ENCODE results near the gene FRMPD3.
"Not testable (repeated sequence)": the region's sequence is repeated elsewhere in the genome, so short reads cannot be mapped to it uniquely, and the experiment has no call there.

FRMPD3 gene

DNA sequence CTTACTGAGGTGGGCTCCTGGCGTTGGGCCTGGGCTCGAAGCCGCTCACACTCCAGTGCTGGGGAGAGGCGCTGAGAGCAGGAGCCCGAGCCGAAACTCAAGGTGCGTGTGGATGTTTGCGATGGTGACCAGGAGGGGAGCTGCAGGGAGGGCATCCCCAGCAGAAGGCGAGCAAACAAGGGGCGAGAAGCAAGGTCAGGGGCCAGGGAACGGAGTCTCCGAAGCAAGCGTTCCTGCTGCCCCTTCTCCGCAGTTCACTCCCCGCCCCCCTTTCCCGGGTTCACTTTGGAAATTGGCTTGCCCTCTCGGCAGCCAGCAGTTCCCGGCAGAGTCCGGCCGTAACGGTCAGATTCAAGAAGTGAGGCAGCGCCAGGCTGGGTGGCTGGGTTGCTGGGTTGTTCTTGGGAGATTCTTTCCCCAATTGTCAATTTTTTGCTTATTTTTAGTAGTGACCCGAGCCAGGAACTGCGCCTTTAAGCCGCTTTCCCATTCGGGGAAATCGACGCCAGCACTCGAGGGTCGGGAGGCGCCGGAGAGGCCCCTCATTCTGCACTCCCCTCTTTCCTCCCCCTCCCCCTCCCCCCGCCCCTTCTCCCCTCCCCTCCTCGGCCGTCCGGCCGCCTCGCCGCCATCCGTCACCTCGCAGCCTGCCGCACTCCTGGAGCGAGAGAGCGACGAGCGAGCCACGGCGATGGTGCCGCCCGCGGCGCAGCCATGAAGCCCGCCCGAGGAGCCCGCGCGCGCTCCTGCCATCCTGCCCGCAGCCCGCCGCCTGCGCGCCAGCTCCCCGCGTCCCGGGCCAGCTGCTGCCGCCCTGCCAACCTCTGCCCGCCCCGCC, at the start of gene FRMPD3:
Gene FRMPD3, plus strand, starts transcription at position 655 of the 838 bp plus-strand sequence. CDS start 76,937 bp downstream, outside the sequence.
- DNase-seq (ENCODE audit: low read depth): no peak

DNA sequence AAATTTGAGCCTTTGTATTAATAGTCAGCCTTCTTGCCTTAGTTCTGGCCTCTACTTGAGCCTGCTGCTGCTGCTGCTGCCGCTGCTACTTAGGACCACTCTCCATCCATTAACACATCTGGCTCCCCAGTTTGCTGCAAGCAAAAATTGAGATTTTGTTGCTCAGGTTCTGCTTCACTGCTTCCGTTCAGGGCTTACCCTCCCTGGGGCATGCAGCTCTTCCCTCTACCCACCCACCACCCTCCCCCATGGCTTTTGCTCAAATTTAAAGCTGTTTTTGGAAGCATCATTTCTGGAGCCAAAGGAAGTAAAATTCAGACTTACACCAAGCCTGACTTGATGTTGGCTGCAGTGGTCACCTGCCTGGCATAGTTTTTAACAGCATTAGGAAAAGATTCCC, 28.9 kb upstream of the FRMPD3 start:
- no peak for DNase-seq (ENCODE audit: low read depth)

DNA sequence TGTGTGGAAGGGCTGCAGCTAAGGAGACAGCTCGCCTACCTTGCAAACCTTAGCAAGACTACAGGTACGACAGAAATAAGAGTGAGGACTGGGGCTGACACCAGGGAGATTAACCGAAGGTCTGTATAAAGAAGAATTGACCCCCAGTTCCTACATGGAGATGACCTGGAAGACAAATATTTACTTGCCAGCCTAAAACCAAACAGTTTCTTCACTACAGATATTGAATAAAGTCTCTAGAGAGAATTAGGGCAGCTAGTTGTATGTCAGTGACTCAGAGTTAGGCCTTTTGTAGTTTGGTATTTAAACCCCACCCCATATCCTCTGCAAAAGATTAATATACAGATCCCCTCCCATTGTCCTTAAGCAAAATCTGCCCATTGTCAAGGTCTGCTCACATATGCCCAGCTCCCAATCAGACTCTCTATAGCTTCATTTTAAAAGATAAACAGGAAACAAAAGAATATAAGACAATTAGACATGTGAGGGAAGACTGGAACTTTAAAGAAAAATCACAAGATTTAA, 28.1 kb upstream of the FRMPD3 start:
- no peak for DNase-seq (ENCODE audit: low read depth)

DNA sequence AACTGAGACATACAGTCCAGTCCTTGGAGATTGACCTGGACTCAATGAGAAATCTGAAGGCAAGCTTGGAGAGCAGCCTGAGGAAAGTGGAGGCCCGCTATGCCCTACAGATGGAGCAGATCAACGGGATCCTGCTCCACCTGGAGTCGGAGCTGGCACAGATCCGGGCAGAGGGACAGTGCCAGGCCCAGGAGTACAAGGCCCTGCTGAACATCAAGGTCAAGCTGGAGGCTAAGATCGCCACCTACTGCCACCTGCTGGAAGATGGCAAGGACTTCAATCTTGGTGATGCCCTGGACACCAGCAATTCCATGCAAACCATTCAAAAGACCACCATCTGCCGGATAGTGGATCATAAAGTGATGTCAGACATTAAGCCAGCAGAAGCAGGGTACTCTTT, 20.4 kb upstream of the FRMPD3 start:
- no peak for DNase-seq (ENCODE audit: low read depth)

DNA sequence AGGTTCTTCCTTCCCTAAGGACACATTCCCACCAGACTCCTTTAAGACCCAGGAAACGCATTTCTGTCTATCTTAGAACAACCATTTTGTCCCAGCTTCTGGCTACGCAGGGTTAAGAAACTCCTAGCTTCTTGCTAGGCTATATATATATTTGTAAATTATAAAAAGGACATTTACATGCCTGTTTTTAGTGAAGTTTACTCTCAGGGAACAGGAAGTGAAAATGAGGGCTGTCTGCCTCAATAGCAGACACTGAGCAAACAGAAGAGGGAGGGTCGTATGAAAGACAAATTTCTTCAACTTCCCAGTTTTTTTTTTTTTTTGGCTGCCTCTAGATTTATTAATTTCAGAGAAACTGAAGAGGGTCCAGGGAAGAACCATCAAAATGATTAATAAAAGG, 9.3 kb upstream of the FRMPD3 start:
- no peak for DNase-seq (ENCODE audit: low read depth)

DNA sequence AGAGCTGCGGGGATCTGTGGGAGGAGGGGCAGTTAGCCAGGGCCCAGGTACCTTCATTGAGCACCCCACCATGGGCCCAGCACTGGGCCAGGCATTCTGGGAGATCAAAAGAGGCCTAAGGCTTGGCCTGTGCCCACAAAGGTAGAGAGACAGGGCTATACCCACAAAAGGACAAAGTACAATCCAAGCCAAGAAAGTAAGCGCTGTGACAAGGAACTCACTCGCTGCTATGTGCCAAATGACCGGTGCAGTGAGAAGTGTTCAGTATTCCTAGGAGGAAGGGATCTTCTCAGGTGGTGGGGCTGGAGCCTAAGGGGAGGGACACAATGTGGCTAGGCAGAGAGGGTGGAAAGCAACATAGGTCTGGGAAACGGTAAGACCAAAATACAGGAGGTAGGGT, 8.8 kb upstream of the FRMPD3 start:
- no peak for DNase-seq (ENCODE audit: low read depth)

DNA sequence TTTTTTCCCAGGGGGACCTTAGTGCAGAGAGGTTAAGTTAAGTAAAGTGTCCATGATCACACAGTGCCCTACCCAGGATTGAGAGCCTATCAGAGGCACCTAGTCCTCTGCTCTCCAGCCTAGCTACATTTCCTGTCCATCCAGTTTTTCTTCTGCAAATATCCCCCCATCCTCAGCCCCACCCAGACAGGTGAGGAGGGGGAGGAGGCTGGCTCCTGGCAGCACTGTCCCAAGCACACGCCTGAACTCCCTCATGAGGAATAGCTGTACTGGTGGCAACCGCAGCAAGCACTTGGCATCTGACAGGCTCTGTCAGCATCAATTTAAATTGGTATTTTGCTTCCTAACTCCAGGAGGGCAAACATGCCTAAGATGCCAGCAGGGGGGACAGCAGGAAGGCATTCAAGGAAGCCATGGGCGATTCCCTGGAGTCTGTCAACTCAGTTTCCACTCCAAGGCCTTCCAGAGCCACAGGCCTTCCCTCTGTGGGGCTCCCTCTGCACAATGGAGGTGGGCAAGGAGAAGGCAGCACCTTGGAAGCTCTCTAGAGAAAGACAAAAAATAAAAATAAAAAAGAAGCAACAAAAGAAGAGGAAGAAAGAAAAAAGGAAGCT, 6.4 kb upstream of the FRMPD3 start:
- no peak for DNase-seq (ENCODE audit: low read depth)

DNA sequence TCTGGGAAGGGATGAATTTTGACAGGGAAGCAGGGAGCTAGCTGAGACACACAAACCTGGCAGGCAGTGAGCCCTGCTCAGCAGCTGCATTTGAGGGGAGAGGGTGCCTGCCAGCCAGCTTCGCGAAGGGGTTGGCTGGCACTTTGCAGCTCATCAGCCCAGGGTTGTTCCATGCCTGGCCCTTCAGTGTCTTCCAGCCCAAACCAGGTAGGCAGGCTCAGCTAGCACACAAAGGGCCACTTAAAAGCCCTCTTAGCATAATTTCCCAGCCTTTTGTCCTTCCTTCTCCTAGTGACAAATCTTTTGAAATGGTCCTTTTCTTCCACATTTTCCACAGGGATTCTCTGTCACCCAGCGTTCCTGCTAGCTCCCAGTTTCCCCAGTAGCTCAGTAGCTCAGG, 4.3 kb upstream of the FRMPD3 start:
- DNase-seq (ENCODE audit: low read depth): no peak

DNA sequence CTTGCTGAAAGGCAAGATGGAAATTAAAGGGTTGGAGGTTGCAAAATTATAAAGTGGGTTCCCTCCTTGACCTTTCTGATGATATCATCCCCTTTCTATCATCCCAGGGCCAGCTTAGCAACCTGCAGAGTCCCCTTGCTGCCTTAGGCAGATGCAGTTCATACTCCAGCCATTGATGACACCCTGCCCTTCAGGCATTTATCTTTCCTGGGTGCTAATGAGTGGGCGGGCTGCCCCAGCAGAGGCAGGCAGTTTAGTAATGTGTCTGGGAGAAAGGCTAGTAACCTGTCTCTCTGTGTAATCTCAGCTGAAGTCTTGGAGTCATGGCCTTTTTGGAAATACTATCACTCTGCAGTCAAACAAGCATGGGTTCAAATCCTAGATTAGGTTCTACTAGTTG, 3.8 kb upstream of the FRMPD3 start:
- DNase-seq (ENCODE audit: low read depth): no peak

DNA sequence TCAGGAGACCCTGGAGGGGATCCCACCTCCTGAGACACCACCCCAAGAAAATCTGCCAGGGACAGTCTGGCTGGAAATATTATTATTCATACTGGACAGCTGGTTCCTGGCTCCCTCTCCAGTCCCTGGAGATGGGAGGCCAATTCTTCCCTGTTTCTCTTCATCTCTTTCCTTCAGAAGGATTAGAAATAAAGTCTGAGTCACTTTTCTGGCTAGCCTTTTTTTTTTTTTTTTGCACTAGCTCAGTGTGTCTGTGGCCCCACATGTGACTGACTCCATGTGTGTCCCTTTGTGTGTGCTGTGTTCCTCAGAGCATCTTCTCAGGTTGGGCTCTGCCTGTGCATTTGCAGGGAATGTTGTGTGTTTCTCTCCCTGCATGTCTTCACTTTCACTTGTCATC, 1.8 kb upstream of the FRMPD3 start:
- DNase-seq (ENCODE audit: low read depth): no peak

DNA sequence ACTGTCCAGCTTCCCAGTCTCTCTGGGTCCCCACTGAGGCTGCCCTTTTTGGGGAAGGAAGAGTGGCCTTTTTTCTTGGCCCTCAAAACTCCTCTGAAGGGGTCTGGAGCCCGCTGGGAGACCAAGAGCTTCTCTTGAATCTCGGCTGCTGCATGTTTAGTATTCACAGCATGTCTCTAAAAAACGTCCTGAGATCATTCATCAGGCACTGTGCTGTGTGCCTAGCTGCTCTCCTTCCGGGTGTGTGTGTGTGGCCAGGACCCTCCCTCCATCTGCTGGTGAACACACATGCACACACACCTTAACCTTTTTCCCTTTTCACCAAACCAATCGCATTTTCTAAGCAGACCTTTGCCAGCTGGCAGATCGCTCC, 841 bp upstream of the FRMPD3 start:
- no peak for DNase-seq (ENCODE audit: low read depth)

DNA sequence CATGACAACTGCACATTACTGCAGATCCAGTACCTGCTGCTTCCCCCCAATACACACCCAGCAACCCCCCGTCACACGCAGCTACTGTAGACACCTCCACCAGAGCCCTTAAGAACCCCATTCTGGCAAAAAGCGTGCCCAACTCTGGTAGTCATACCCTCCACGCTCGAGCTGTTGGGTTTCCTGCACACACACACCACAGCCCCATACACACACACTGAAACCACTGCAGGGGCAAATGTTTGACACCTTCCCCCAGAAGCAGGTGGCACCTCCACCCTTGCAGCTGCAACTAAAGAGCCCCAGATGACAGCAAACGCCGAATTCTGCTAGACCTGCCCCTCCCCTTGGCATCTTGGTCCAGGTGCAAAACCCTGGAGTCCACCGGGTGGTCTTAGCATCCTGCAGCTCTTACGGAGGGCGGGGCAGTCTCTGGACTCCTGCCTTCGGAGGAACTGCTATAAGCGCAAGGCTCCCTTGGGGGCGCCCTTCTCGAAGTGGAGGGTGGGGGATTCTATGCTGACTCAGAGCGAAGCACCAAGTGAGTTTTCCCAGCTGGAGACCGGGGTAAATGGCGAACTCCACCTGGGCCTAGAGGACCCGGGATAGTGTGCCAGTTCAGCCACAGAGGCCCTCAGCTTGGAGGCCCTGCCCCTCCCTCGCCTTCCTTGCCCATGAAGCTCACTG, 1.5 kb downstream of the FRMPD3 start:
- no peak for DNase-seq (ENCODE audit: low read depth)

DNA sequence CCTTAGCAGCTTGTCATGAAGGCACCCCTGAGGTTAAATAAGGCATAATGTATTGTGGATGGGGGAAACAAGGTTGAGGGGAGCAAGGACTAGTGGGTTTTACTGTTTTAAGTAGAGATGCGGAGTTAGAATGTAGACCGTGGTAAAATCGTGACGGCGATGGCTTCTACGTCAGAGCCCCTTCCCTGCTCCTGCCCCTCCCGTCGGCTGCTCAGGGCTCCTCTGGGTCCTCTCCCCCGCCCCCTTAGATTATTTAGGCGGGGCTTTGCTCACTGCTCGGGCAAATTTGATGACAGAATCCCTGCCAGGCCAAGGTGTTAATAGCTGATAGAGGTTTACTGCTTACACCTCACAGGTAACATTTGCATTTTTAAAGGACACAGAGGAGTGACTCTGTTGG, 2.3 kb downstream of the FRMPD3 start:
- DNase-seq (ENCODE audit: low read depth): no peak

DNA sequence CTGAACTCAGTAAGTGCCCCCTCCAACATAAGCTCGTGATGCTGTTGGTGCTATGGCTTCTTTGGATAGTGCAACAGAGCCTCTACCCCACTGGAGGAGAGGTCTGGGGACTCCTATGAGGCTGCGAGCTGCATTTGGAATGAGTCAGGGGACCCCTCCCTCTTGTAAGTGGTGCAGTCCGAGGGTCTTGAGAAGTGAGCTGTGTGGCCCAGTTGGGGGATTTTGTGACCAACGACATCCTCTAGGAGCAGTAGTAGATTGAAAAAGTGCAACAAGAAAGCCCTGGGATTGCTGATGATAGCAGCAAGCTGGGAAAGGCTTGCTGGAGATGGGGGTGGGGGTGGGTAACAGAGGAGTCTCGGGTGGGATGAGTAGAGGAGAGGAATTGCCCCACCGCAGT, 3.1 kb downstream of the FRMPD3 start:
- no peak for DNase-seq (ENCODE audit: low read depth)

DNA sequence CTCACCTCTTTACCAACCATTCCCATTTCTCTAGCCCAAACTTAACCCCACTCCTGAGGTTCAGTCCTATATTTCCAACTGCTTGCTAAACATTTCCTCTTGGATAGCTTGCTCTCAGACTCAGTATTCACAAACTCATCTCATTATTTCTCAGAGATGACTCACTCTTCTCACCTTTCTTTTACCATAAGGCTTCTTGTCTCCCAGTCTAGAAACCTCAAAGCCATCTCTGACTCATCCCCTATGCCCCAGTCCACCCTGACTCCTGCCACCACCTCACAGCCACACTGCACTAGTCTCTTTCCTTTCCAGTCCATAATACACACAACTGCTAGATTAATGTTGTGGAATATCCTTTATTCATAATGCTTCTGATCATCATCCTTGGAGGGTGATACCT, 4.8 kb downstream of the FRMPD3 start:
- no peak for DNase-seq (ENCODE audit: low read depth)

DNA sequence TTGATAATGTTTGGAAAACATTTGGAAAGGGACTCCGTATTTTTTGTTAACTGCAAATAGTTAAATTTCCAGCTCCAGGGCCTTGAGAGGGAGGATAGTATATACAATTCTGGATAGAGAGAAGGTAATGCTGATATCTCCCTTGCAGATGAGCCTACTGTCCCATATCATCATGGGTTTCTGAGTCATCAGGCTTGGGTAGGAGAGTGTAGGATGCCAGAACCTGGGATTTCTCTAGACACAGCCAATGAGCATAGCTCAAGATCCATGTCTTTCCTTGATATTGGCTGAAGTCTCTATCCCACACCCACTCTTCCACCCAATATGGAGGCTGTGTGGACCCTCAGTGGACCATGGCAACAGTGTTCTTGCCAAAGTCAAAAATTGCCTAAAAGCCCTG, 7.8 kb downstream of the FRMPD3 start:
- DNase-seq (ENCODE audit: low read depth): no peak

DNA sequence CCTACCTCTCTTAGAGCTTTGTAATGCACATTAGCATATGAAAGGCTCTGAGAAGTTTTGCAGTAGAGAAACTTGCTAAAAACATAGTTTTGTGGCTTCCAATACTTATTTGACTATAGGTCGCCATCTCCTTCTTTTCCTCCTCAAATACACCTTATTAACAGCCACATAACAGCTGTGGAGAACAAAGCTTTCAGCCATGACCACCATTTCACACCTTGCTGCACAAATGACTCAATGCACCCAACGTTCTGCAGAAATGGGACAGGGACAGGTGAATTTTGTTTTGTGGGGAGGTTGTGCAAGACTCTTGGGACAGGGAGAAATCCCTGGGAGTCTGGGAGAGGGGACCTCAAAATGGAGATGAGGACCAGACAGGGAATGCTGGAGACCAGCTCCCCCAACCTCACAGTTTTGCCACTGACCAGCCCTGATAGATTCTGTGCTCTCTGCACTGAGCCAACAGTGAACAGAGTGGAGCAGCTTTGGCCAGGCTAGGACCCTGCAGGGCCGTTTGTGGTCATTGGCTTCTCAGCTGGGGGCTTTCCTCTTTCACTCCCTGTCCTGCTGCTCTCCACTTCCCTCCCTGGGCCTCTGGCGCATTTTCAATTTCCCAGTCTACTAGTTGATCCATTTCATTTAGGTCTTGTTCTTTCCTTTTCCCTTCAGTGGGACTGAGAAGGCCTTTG, 16.6 kb downstream of the FRMPD3 start:
- no peak for DNase-seq (ENCODE audit: low read depth)

DNA sequence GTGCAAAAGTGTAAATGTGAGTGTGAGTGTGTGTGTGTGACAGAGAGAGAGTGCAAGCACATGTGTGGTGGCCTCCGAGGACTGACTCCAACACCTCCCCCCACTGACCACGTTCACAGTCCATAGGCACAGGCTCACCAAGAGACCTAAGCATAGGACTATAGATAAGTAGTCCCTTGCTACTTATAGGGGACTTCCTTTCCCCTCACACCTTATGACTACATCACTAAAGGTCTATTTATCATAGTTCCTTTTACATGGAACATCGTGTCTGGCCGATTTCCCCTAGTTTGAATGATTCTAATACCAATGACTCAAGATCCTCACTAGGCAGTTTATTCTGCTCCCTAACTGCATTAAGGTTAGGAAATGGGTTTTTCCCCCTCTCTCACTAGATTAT, 17.8 kb downstream of the FRMPD3 start:
- no peak for DNase-seq (ENCODE audit: low read depth)

DNA sequence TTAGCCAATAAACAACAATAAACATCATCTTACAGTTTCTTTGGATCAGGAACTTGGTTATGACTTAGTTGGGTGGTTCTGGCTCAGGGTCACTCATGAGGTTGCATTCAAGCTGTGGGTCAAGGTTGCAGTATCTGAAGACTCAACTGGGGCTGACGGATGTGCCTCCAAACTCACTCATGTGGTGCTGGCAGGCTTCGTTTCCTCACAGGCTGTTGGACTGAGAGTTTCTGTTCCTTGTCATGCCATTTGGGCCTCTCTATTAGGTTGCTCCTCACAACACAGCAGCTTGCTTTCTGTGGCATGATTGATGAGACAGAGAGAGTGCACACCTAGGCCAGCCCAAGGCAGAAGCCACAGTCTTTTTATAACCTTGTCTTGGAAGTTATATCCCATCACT, 20.7 kb downstream of the FRMPD3 start:
- DNase-seq (ENCODE audit: low read depth): no peak

DNA sequence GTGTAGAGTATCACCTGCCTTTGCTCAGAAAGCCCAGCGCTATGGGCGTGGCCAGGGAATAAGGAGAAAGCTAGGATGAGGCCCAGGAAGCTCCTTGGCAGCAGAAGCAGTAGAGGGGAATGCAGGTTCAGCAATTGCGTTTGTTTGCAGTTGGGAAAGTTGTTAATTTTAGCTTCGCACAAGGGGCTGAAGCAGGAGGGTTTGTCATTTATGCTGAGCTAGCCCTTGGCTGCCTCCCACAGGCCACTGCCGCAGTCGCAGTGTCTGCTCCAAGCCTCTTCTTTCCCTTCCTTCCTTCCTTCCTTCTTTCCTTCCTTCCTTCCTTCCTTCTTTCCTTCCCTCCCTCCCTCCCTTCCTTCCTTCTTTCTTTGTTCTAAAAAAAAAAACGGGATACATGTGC, 21.5 kb downstream of the FRMPD3 start:
- DNase-seq (ENCODE audit: low read depth): no peak

DNA sequence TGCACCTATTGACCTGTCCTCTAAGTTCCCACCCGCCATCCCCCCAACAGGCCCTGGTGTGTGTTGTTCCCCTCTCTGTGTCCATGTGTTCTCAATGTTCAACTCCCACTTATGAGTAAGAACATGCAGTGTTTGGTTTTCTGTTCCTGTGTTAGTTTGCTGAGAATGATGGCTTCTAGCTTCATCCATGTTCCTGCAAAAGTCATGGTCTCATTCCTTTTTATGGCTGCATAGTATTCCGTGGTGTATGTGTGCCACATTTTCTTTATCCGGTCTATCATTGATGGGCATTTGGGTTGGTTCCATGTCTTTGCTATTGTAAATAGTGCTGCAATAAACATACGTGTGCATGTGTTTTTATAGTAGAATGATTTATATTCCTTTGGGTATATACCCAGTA, 22.0 kb downstream of the FRMPD3 start:
- not testable (repeated sequence) for DNase-seq (ENCODE audit: low read depth)

DNA sequence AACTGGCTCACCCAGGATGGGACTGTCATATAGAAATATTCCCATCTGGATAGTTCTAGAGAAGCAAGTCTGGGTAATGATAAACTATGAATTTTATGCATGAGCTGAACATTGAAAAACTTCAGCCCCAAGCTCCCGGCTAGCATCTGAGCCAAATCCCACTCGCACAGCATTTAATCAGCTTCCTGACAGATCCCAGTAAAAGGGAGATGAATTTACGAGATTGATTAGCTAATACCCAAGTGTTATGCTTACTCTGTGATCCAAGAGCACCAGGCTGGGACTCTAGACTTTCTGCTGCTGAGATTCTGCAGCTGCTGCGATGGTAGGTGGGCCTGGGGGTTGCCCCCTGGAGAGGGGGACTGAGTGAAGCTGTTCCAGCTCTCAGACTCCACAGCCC, 28.0 kb downstream of the FRMPD3 start:
- DNase-seq (ENCODE audit: low read depth): no peak

DNA sequence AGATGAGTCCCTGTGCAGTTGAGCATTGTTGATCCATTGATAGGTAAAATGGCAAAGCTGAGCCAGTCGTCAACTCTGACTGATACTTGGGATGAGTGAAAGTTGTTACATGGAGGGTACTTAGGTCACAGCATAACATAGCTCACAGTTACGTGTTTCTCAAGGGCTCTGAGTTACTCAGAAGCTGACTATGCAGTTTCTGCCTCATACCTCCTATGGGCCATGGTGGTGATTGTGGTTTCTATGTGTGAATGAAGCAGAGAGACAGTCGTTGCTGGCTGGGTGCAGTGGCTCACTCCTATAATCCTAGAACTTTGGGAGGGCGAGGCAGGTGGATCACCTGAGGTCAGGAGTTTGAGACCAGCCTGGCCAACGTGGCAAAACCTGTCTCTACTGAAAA, 30.8 kb downstream of the FRMPD3 start:
- DNase-seq (ENCODE audit: low read depth): no peak
